LNCAP (cell line): ENCODE results near the gene GTPBP3.

Source experiments
- TF ChIP-seq, protein P1 (sequence below): fragments of 450-650 bp; IDR thresholded peaks from 2 replicates; pipeline ENCODE4 v1.5.1; 2017; ENCODE audit warnings: mild to moderate bottlenecking

GTPBP3 gene

GRCh38 chr19:17336872-17337674, at the start of gene GTPBP3:
Gene GTPBP3 (plus strand): TSS chr19:17337553. CDS start chr19:17337612, 59 bp downstream.
- TF ChIP-seq, protein P1, sequence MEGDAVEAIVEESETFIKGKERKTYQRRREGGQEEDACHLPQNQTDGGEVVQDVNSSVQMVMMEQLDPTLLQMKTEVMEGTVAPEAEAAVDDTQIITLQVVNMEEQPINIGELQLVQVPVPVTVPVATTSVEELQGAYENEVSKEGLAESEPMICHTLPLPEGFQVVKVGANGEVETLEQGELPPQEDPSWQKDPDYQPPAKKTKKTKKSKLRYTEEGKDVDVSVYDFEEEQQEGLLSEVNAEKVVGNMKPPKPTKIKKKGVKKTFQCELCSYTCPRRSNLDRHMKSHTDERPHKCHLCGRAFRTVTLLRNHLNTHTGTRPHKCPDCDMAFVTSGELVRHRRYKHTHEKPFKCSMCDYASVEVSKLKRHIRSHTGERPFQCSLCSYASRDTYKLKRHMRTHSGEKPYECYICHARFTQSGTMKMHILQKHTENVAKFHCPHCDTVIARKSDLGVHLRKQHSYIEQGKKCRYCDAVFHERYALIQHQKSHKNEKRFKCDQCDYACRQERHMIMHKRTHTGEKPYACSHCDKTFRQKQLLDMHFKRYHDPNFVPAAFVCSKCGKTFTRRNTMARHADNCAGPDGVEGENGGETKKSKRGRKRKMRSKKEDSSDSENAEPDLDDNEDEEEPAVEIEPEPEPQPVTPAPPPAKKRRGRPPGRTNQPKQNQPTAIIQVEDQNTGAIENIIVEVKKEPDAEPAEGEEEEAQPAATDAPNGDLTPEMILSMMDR: no peak

DNA sequence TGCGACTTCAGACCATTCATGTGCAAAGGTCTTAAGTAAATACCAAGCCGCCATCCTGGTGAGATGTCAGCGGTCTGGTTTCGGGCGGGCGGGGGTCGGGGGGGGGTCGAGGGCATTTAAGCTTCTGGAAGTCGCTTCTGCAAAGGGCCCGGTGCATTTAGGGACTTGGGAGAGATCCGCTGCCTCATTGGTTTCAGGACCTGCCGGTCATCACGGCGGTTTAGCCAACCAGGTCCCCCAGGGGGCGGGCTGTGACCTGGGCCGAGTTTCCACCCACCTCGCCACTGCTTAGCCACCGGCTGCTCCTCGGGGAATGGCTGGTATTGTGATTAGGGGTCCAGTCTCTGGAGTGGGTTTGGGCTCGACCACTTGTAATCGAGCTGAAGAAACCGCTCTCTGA, 47.9 kb upstream of the GTPBP3 start:
- TF ChIP-seq, protein P1: no peak

DNA sequence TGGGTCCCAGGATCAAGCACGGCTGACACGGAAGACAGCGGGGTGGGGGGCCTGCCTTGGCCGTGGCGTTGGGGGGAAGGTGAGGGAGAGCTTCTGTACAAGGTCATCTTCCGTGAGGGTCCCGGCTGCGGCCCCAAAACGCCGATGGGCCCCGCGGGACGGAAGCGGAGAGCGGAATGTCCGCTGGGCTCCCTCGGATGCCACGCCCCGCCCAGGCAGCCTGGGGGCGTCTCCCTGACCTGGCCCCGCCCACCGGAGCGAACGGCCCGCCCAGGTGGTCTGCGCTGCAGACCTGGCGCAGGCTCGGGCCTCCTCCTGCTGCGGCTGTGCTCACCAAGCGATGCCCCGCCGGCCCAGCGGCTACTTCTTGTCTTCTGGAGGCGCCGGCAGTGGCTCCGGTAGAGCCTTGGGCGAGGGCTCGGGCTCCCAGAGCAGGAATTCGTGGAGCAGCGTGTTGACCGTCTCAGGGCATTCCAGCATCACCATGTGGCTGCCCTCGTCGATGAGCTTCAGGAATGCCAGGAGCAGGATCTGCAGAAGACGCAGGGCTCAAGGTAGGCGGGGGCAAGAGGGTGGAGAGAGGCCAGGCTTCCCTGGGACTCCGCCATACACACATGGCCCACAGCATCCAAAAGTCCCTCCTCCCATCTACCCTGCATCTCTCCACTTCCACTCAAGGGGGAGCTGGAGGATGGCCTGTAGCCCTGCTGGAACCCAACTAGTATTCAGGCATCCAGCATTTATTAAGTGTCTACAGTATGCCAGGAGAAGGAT, 44.9 kb upstream of the GTPBP3 start:
- TF ChIP-seq, protein P1: peak; percentile 46; the same call in 1 of the 2 replicates

DNA sequence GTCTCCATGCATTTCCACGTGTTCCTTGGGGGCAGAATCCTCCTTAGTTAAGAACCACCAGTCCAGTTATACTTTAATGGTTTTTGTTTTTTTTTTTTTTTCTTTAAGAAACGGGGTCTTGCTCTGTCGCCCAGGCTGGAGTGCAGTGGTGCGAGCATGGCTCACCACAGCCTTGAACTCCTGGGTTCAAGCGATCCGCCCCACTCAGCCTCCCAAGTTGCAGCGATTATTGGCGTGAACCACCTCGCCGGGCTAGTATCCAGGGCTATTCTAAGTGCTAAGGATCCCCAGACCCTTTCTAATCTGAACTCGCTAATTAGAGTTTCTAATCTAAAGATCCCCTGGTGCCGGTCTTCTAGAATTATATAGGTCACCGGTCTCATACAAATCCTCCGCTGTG, 43.7 kb upstream of the GTPBP3 start:
- TF ChIP-seq, protein P1: no peak

DNA sequence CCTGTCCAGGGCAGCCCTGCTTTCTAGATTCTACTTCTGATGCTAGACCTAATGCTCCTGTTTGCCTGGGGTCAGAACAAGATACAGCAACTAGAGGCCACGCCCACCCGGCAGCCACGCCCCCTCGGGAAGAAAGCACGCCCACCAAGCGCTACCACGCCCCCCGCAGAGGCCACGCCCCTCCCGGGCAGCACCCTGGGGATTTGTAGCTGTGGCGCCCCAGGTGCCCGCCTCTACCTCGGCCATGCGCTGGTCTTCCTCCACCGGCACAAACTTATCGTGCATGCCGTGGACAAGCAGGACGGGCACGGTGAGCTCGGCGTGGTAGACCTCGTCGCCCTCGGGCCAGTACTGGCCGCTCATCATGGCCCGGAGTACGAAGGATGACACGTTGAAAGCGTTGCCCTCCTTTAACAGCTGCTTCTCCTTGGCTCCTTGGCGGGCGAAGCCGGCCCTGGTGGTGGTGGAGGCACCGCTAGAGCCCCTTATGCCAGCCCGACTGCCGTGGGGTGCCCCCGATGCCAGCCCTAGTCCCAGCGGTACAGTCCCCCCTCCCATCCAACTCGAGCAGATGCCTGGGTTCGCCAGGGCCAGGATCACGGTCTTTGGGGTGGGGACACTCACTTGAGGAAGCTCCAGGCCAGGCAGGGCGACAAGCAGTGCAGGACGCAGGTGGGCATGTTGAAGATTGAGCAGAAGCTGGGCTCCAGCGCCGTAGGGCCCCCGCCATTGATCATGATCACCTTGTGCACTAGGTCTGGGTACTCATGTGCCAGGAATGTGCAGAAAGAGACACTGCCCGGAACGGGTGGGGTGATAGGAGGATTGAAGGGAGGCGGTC, 43.1 kb upstream of the GTPBP3 start:
- TF ChIP-seq, protein P1: no peak

DNA sequence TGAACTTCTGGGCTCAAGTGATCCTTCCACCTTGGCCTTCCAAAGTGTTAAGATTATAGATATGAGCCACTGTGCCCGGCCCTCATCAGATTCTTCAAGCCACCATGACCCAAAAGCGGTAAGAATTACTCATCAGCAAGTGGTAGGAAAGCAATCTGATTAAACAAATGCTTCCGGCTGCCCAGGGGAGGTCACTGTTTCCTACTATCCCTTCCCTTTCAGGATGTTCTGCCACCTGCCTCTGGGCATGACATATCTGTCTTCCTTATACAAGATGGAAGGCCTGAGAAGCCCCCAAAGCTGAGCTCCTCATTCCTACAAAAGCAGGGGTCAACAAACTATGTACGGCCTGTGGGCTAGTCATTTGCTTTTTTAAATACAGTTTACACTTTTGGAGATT, 41.1 kb upstream of the GTPBP3 start:
- TF ChIP-seq, protein P1: no peak

GRCh38 chr19:17296976-17297375, 40.4 kb upstream of the GTPBP3 start:
- TF ChIP-seq, protein P1: no peak
